CD1c-positive myeloid dendritic cell (primary cell): ENCODE results near the gene TSPEAR.

Experiments
- DNase-seq: peaks from one replicate; pipeline ENCODE4 v3.0.0-alpha.2; 2016; ENCODE audit errors: extremely low spot score

Gene TSPEAR

DNA sequence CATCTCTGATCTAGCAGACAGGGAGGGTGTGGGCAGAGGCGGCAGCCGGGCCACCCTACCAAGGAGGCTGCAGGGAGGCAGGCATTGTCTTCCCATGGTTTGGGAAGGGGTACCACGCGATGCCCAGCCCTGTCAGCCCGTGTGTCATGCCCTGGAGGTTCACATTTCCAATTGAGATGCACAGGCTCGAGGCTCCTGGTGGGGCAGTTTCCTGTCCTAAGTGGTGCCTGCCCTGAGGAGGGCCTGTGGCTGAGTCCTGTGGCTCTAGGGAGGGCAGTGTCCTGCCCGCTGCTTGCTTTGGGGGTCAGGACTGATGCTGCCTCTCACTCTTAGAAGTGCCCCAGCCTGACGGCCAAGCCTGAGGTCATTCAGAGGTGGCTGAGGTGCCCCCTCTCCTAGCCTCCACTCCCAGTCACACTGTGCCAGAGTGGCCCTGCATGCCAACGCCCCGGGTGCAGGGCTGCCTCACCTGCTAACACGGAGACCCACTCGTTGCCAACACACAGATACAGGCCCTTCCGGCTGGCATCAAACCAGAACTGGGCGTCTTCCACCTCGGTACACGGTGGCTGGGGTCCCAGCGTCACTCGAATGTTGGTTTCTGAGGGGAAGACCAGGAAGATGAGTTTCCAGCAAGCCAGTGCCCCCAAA, 183.3 kb downstream of the TSPEAR start:
- no peak for DNase-seq

DNA sequence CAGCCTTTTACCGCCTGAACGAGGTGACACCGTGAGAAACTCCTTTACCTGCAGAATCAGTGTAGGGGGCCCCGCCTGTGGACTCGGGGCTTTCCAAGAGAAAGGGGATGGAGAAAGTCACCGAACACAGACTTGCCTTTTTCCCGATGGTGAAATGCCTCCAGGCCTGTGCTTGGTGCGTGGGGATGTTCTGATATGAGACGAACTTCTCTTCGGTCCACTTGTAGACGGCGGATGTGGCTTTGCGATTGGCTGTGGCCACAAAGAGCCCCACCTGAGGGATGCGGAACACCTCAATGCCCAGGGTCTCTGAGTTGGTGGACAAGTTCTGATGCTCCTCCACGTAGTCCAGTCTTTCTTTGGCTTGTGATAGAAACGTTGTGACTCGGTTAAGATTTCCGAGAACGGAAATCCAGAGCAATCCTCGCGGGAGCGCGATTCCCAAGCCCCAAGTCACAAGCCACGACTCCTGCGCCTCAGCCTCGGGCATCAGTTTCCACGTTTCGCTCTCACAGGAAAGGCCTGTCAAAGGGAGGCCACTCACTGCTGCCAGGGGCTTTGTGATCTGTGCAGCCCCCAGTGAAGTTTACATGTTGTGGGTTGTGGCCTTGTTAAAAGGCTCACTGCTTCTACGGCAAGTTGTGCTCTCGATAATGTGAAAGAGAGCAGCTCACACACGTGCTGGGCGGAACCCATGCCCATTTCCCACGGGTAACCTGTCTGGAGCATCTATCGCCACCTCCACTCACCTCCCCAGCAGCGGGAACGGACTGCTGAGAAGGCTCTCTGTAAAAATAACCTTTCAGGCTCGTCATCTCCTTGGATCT, 184.0 kb downstream of the TSPEAR start:
- DNase-seq, result no peak

DNA sequence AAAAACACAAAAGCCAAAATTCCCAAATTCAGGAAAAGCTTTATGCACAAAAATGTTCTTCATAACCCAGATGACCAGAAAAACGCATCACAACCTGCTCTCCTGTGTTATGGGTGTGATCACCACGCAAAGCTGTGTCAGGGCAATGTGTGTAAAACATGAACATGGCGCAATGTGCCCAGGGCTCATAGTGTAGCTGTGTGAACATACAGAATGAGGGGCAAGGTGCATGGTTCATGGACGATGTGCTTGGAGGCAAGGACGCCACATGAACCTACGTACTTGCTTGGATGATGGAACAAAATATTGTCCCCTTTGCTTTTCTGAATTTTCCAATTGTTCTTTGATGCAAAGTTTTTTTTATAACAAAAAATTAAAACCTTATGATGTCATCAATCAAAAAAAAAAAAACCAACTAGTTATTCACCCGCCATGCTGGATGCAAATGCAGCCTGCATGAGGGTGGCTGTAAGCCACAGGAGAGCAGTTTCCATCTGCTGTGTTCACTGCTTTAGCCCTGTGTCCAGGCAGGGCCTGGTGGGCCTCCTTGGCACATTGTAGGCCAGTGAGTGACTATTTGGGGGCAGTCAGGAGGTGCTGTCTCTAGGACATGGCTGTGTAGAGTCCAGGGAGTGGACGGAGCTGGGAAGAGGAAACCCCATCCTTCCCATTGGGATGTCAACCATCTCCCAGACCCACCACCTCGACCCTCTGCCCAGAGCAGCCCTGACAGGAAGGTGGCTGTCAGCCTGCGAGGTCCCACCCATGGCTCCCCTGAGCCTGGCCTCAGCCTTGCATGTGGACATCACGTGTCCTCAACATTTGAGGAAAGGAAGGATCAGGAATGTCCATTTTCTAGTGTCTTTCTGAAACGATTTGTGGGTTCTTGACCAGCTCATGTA, 185.0 kb downstream of the TSPEAR start:
- no peak for DNase-seq

DNA sequence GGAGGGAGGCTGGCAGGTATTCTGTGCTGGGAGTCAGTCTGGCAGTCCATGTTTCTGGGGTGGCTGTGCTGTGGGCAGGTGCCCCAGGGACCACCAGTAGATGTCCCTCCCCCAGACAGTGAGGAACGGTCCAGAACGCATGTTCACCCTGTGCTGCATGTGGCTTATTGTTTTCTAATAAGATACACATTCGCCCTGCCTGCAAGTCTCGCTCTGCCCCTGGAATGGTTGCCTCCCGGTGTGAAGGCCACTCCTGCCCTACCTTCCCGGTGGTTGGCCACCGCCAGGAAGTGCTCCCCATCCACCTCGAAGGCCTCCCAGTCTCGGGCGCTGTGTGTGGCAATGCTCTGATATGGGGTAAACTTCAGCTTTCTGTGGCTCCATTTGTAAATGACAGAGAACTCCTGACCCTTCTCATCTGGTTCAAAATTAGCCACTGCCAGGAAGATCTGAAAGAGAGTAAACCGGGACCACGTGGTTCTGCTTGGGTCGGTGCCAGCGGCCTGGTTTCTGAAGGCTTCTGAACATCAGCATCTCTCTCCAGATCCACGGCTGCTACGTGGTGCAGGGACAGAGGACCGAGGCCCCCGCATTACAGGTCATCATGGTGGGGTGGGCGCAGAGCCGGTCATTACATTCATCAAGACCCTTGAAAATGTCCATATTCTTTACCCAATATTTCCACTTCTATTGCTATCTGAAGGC, 185.8 kb downstream of the TSPEAR start:
- DNase-seq, result no peak

DNA sequence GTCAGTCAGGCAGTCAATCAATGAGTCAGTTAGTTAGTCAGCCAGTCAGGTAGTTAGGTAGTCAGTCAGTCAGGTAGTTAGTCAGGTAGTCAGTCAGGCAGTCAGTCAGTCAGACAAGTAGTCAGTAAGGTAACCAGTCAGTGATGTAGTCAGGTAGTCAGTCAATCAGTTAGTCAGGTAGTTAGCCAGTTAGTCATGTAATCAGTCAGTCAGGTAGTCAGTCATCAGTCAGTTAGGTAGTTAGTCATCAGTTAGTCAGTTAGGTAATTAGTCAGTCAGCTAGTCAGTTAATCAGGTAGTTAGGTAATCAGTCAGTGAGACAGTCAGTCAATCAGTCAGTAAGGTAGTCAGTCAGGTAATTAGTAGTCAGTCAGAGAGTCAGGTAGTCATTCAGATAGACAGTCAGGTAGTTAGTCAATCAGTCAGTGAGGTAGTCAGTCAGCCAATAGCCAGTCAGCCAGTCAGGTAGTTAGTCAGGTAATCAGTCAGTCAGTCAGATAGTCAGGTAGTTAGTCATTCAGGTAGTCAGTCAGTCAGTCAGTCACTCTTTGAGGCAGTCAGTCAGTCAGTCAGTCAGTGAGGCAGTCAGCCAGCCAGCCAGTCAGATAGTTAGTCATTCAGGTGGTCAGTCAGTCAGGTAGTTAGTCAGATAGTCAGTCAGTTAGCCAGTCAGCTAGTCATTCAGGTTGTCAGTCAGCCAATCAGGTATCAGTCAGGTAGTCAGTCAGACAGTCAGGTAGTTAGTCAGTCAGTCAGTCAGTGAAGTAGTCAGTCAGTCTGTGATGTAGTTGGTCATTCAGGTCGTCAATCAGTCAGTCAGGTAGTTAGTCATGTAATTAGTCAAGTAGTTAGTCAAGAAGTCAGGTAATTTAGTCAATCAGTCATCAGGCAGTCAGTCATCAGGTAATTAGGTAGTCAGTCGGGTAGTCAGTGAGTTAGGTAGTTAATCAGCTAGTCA, 186.7 kb downstream of the TSPEAR start:
- no peak for DNase-seq

DNA sequence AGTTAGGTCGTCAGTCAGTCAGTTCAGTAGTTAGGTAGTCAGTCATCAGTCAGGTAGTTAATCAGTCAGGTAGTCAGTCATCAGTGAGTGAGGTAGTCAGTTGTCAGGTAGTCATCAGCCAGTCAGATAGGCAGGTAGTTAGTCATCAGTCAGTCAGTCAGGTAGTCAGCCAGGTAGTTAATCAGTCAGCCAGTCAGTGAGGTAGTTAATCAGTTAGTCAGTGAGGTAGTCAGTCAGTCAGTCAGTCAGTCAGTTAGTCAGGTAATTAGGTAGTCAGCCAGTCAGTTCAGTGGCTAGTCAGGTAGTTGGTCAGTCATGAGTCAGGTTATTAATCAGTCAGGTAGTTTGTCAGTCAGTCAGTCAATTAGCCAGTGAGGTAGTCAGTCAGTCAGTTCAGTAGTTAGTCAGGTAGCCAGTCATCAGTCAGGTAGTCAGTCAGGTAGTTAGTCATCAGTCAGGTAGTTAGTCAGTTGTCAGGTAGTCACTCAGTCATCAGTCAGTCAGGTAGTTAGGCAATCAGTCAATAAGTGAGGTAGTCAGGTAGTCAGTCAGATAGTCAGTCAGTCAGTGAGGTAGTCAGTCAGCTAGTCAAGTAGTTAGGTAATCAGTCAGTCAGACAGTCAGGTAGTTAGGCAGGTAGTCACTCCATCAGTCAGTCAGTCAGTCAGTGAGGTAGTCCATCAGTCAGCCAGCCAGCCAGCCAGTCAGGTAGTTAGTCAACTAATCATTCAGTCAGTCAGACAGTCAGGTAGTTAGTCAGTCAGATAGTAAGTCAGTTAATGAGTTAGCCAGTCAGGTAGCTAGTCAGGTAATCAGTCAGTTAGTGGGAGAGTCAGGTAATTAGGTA, 187.6 kb downstream of the TSPEAR start:
- no peak for DNase-seq

DNA sequence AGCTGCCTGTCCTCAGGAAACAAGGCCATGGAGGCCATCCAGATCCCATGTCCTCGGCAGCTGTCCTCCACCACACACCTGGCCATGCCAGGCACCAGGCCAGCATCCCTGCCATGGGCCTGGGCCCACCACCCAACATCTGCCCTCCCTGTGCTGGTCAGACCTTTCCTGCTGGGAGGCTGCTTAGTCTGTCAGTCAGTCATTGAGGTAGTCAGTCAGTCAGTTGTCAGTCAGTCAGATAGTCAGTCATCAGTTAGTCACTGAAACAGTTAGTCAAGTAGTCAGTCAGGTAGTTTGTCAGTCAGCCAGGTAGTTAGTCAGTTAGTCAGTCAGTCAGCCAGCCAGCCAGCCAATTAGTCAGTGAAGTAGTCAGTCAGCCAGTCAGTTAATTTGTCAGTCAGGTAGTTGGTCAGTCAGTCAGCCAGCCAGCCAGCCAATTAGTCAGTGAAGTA, 188.6 kb downstream of the TSPEAR start:
- DNase-seq, result no peak

DNA sequence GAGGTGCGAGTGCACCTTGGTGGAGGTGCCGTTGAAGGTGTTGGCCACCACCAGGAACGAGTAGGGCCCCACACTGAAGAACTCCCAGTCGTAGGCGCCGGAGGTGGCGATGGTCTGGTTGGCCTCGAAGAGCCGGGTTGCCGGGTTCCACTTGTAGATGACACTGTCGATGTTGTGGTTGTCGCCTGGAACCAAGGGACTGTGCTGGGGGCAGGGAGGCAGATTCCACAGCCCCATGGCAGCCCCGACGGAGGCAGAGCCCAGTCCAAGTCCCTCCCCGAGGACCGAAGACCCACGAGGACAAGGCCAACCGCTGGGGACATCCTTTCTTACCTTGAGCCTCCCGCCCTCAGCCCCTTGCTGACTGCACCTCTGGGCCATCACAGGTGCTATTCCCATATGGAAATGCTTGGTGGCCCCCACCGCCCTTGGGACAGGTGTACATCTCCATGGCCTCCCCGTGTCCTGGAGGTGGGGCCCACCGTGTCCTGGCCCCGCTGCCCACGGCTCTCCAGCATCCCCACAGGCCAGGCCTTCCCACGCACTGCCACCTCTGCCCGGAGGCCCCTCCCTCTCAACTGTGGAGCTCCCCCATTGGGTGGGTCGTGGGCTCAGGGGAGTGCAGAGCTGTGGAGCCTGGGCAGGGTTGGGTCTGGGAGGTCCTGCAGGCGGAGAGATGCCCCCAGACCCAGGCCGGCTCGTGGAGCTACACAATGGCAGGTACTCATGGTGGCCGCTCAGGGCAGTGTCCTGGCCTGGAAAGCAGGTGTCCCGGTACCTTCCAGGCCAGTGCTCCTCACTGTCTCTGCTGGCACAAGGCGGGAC, 189.2 kb downstream of the TSPEAR start:
- DNase-seq, result no peak

DNA sequence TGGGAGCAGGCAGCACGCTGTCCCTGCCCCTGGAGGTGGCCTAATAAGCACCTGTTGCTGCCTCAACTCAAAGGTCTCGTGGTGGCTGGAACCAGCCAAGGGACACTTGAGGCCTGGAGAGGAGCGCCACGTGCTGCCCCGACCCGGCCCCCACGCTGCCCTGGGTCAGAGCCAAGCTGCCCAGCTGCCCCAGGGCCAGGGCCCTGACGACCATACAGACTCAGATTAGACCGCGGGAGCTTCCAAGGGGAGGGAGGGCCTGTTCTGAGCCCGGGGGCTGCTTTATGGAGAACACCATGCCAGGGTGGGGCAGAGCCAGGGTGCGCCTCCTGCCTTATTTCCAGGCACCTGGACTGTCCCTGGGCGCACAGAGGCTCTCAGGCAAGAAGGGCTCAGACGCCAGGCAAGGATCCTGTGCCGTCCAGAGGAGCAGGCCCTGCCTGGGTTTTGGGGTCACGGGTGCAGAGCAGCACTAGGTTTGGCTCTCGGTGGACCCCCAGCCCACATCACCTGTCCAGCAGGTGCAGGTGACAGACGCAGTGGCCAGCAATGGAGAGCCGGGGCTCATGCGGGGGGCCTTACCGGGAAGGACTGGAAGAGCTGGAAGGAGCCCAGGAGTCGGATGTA, 190.0 kb downstream of the TSPEAR start:
- DNase-seq, result no peak

DNA sequence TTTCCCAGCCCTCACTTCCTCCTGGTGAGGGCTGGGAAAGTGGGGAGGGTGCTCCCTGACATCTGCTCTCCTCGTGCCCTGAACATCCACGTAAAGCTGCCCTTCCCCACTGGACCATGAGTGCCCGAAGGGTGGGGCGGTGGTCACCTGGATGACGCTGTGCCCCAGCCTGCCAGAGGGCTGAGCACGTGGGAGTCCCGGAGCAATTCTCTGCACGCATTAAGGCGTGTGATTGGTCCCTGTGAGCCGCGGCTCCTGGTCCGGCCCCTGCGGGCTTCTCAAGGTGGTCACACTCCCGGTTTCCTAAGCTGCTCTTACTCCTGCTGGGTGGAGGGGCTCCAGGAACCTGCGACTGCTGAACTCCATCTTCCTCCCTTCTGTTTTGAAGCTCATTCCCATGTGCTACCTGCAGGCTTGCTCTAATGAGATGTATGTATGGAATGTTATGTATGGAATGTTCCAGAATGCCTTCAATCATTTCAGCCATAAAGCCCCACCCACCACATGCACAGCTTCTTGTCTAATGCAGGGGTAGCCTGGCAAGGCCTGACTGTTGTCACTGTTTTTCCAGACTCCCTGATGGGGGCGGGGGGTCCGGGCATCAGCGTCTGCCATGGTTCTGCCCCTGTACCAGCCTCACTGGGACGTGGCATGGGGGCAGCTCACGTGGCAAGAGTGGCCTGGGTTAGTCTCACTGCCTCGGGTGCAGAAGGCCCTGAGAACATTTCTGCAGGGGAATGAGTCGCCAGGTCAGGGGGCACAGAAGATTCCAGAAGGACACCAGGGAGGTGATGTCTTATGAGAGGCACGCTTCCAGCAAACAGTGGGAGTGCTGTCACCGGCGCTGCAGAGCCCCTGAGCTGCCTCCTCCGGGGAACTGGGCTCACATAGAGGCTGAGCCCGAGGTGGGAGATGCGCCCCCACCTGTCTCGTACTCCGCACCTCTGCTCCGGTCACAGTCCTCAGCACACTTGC, 190.8 kb downstream of the TSPEAR start:
- no peak for DNase-seq

DNA sequence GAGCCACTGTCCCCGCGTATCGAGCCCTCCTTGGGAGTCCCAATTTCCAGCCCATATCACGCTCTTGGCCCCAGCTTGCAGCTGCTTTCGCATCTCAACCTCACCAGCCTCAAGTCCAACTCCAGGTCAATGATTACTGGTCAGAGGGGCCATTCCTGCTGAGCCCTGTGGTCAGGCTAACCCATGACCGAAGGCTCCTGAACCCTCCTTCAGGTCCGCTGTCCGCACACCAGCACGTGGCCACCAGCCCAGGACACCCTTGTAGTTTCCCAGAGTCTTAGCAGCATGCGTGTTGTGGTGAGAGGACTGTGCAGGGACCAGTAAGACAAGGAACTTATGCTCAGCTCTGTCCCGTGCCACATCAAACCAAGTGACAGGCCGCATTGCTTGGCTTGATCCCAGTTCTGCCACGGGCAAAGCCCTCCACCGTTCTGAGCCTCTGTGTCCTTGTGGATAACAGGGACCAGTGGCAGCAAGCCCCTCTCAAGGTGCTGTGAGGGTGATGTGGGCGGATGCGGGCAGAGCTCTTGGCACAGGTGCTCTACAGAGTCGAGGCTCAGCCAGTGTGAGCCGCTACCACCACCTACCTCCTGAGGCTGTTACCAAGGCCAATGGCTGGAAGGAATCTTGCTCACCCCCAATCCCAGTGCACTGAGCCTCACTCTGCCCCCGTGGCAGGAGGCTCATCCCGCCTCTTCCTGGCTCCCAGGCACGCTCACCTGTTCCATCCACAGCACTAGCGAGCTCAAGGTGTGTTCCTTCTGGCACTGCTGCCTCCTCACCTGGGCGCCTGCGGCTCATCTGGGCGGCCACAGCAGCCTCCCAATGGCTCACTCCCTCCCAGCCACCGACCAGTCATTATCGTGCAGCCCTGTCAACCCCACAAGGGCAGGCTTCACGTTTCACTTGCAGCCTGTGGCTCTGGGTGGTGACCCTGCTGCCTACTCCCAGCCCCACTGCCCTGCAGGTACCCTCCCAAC, 191.7 kb downstream of the TSPEAR start:
- DNase-seq, result no peak

DNA sequence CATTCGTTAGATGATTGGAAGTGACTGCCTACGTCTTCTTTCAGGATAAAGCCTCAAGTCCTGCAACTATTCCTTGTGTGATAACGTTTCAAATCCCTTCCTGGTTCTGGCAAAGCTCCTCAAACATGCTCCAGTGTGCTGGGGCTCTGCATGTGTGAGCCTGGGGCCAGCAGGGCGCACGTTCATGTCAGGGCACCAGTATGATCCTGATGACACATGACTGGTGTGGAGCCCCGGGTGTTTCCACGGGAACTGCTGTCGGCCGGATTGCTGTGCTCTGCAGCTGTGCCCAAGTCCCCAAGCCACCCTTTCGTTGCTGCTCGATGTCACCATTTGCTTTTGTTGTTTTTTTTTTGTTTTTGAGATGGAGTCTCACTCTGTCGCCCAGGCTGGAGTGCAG, 192.7 kb downstream of the TSPEAR start:
- no peak for DNase-seq

DNA sequence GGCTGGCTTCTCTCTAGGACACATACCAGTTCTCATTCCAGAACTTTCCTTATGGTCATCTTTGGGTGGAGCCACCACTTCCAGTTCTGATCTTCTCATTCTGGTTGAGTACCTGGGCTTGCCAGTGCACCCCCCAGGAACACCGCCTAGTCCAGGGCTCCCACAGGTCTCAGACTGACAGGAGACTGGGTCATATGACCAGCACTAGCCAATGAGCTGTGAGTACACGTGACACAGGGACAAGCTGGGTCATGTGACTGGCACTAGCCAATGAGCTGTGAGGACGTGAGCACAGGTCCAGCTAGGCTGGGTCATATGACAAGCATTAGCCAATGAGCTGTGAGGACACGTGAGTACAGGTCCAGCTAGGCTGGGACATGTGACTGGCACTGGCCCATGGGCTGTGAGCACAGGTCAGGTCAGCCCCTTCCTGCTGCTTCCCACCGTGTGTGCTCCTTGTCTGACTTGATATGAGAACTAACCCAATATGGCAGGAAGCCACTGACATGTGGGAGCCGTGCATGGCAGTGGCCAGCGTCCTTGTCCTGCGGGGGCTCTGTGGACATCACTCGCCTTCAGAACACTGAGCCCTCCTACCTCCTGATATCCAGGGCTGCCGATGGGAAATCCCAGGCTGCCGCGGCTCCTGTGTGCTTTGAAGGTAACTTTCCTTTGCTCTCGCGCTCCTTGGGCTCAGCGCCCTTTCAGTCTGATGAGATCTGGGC, 194.0 kb downstream of the TSPEAR start:
- DNase-seq, result no peak

DNA sequence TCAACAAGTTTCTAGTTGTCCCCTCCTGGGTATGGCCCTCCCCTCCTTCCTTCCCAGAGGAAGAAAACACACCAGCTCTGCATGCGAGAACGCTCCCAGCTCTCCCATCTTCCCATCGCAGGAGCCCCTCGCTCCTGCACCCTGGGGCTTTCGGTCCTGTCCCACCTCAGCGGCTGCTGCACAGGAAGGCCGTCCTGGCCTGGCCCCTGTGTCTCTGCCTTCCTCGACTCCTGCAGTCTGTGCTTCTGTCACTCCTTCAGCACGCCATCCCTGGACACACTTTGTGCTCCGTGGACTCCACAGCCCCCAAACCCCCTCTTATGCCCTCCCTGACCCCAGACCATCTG, 194.6 kb downstream of the TSPEAR start:
- DNase-seq, result no peak

DNA sequence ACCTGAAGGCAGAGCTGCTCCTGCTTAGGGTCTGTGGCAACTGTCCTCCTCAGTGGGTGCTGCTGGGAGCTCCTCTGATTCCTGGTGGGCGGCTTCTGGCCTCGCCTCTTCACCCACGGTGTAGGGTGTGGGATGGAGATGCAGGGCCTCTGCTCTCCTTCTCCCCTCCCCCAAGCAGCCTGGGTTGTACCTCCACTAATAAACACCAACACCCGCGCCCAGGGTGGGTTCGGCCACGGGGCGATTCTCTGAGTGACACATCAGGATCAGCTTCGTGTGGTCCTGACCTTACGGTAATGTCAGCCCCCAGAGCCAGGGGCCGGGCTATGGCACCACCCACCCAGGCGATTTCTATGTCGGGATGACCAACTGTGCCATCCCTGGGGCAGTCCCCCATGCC, 195.0 kb downstream of the TSPEAR start:
- DNase-seq, result no peak
